Measurements from ENCODE around the gene FREM2. TPM values are rescaled to one million over a fixed set of nuclear protein-coding genes. Genes with fewer than 3 reads are reported as not detected.

FREM2 gene
- polyA plus RNA-seq, 1 donor from 2014 or later, result not detected

GRCh38 chr13:38804061-38804460, 117.2 kb downstream of the FREM2 start:
- H3K27ac Mint-ChIP-seq, result no peak overlapping the region
- H3K9me3 Mint-ChIP-seq, result peaks cover 2 to 10% (median 4%) of the 10 kb centered on the region in 3 donors
- no peaks in the 10 kb centered on the region for H3K4me1 Mint-ChIP-seq
- no peaks in the 10 kb centered on the region for H3K36me3 Mint-ChIP-seq
- no peak overlapping the region for H3K4me3 Mint-ChIP-seq
- no peaks in the 10 kb centered on the region for H3K27me3 Mint-ChIP-seq

DNA sequence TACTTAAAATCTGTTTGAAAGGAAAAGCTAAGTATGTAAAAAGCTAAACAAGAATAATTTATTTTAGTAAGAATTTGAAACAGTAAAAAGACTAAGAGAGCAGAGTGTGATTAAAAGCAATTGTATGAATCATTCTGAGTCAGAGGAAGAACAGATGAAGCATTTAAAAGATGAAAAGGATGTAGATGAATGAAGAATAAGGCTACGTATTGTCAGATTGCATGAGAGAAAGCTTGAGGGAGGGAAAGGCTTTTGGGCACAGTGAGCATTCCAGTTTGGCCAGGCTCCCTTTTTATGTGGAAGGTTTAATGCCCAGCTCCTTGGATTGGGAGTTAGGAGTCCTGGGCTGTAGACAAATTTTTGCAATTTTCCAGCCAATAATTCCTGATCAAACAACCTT, 117.7 kb downstream of the FREM2 start:
- peaks cover 3 to 10% (median 8%) of the 10 kb centered on the region in 3 donors for H3K9me3 Mint-ChIP-seq

GRCh38 chr13:38814331-38814730, 127.5 kb downstream of the FREM2 start:
- peaks cover 3 to 13% (median 9%) of the 10 kb centered on the region in 3 donors for H3K9me3 Mint-ChIP-seq
- H3K27me3 Mint-ChIP-seq, result peaks cover 1% of the 10 kb centered on the region
- H3K4me3 Mint-ChIP-seq, result no peak overlapping the region
- H3K4me1 Mint-ChIP-seq, result no peaks in the 10 kb centered on the region
- no peaks in the 10 kb centered on the region for H3K36me3 Mint-ChIP-seq
- H3K27ac Mint-ChIP-seq, result no peak overlapping the region

More for the DNA sequence above, 117.7 kb downstream of the FREM2 start:
- Mint-ChIP-seq H3K4me1 (no peaks in the 10 kb centered on the region), H3K27ac (no peak overlapping the region), H3K27me3 (no peaks in the 10 kb centered on the region), H3K4me3 (no peak overlapping the region), H3K36me3 (no peaks in the 10 kb centered on the region)

DNA sequence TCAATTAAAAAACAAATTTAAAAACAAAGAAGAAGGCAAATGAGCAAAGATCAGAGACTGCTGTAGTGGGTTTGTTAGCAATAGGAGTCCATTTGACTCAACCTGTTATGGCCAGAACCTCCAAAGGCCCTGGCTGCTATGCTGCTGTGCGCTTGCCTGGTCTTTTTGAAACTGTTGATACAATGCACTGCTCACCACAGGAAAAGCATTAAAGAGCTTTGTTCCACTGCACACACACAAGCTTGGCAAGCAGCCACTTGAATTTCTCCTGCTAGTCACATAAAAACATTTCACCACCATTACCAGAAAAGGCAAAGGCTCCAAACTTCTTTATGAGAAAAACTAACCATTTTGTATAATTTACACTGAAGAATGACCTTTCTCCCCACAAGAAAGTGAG, 132.2 kb downstream of the FREM2 start:
- no peaks in the 10 kb centered on the region for H3K9me3 Mint-ChIP-seq
- no peak overlapping the region for H3K27ac Mint-ChIP-seq
- H3K4me3 Mint-ChIP-seq, result no peak overlapping the region
- peaks cover 1% of the 10 kb centered on the region for H3K27me3 Mint-ChIP-seq
- H3K4me1 Mint-ChIP-seq, result no peaks in the 10 kb centered on the region
- no peaks in the 10 kb centered on the region for H3K36me3 Mint-ChIP-seq

- Mint-ChIP-seq H3K27ac (no peak overlapping the region), H3K9me3 (no peaks in the 10 kb centered on the region), H3K36me3 (no peaks in the 10 kb centered on the region), H3K4me3 (no peak overlapping the region), H3K27me3 (no peaks in the 10 kb centered on the region), H3K4me1 (no peaks in the 10 kb centered on the region)
Observed at GRCh38 chr13:38819596-38819995, 132.7 kb downstream of the FREM2 start.

DNA sequence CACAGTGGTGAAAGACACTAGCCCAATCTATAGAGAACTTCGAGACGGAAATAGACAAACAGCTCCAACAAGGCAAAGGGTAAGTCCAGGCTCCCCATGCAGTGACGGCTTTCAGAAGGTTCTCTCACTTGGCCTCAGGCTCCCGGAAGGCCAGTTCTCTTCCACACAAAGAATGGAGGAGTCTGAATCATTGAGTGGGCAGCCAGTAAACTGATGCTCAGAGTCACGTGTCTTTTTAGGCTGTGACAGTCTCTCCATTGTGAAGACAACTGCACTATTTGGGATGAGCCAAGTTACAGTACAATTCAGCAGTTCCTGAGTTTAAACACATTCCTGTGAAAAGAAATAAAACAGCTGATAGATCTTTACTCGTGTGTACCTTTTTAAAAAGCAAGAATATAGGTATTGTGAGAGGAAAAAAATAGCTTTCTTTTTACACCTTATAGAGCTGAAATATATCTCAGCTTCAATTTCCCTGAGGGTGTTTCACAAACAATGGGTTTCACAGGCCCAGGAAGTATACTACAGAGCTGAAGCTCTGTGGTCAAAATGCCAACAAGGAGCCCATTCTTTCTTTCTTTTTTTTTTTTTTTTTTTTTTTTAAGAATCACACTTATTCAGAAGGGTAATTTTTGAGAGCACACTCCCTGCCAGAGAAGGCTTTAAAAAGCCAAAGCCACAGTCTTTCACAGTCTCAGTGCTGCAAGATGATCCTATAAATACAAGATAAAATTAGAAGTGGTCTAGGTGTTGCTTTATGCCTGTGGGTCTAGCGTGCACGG, 135.1 kb downstream of the FREM2 start:
- Mint-ChIP-seq H3K27ac (no peak overlapping the region), H3K27me3 (no peaks in the 10 kb centered on the region), H3K9me3 (no peaks in the 10 kb centered on the region), H3K4me3 (no peak overlapping the region), H3K36me3 (no peaks in the 10 kb centered on the region), H3K4me1 (no peaks in the 10 kb centered on the region)

- Mint-ChIP-seq H3K4me1 (no peaks in the 10 kb centered on the region), H3K27ac (no peak overlapping the region), H3K36me3 (no peaks in the 10 kb centered on the region), H3K9me3 (peaks cover 0 to 3% (median 2%) of the 10 kb centered on the region in 3 donors), H3K27me3 (no peaks in the 10 kb centered on the region), H3K4me3 (no peak overlapping the region)
Observed at GRCh38 chr13:38824342-38824741, 137.5 kb downstream of the FREM2 start.

- Mint-ChIP-seq H3K27me3 (no peaks in the 10 kb centered on the region), H3K36me3 (no peaks in the 10 kb centered on the region), H3K27ac (no peak overlapping the region), H3K9me3 (peaks cover 0 to 3% (median 2%) of the 10 kb centered on the region in 3 donors), H3K4me3 (no peak overlapping the region), H3K4me1 (no peaks in the 10 kb centered on the region)
Observed at GRCh38 chr13:38826182-38826813, 139.4 kb downstream of the FREM2 start.

DNA sequence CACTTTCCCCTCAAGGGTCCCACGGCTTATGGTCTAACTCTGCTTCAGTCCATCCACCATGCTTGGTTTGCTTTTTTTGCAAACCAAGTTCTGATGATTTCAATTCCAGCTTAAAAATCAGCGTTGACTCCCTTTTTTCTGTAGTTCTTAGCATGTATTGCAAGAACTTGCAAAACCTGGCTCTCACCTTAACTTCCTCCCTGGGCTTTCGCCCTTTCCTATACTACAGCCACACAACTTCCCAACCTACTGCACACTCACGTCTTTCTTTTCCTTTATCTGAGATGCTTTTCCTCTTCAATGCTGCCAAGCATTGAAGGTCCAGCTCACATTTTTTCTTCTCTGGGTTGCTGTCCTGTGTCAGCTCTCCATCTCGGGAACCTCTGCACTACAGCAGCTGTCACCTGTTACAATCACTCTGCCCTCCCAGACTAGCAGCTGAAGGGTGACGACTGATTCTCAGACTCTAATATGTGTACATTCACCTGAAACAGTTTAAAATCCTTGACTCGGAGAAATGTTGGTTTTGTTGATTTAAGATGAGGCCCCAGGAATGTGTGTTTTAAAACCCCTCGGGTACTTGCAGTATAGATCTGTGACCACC, 143.7 kb downstream of the FREM2 start:
- H3K27me3 Mint-ChIP-seq, result no peaks in the 10 kb centered on the region
- no peak overlapping the region for H3K4me3 Mint-ChIP-seq
- H3K9me3 Mint-ChIP-seq, result peaks cover 0 to 3% (median 2%) of the 10 kb centered on the region in 3 donors
- no peaks in the 10 kb centered on the region for H3K4me1 Mint-ChIP-seq
- H3K36me3 Mint-ChIP-seq, result no peaks in the 10 kb centered on the region
- H3K27ac Mint-ChIP-seq, result no peak overlapping the region

GRCh38 chr13:38844581-38844980, 157.7 kb downstream of the FREM2 start:
- peaks cover 8% of the 10 kb centered on the region for H3K27me3 Mint-ChIP-seq
- peaks cover 0 to 1% (median 0%) of the 10 kb centered on the region in 3 donors for H3K9me3 Mint-ChIP-seq
- H3K27ac Mint-ChIP-seq, result no peak overlapping the region
- H3K4me3 Mint-ChIP-seq, result no peak overlapping the region
- no peaks in the 10 kb centered on the region for H3K4me1 Mint-ChIP-seq
- H3K36me3 Mint-ChIP-seq, result no peaks in the 10 kb centered on the region

DNA sequence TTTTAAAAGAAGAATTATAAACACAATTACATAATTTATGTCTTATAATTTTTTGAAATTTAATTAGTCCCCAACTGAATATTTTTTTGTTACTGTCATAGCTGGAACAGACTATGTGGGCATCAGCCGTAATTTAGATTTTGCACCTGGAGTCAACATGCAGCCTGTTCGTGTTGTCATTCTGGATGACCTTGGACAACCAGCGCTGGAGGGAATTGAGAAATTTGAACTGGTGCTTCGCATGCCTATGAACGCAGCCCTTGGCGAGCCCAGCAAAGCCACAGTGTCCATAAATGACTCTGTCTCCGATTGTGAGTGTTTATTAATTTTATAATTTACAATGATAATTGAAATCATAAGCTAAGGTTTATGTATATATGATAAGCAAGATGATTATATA, 161.5 kb downstream of the FREM2 start:
- H3K27ac Mint-ChIP-seq, result no peak overlapping the region
- no peaks in the 10 kb centered on the region for H3K4me1 Mint-ChIP-seq
- no peaks in the 10 kb centered on the region for H3K9me3 Mint-ChIP-seq
- no peak overlapping the region for H3K4me3 Mint-ChIP-seq
- peaks cover 6% of the 10 kb centered on the region for H3K27me3 Mint-ChIP-seq
- peaks cover 1% of the 10 kb centered on the region for H3K36me3 Mint-ChIP-seq

DNA sequence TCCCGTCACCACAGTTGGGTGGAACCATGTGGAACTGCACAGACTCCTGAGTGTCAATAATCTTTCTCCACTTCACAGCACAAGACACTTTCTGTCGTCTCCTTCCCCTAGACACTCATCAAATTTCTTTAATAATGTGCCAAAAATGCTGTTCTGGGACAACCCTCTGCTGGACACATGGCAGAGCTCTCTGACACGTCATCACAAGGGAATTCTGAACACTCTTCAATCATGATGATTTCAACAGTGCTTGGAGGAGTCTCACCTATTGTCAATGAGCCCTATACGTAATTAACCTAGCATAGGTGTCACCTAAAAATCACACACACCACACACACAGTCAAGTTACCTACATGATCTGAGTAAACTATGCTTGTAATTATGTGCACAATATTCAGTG, 162.4 kb downstream of the FREM2 start:
- peaks cover 1% of the 10 kb centered on the region for H3K36me3 Mint-ChIP-seq
- no peak overlapping the region for H3K4me3 Mint-ChIP-seq
- peaks cover 4% of the 10 kb centered on the region for H3K27me3 Mint-ChIP-seq
- no peak overlapping the region for H3K27ac Mint-ChIP-seq
- H3K4me1 Mint-ChIP-seq, result no peaks in the 10 kb centered on the region
- H3K9me3 Mint-ChIP-seq, result no peaks in the 10 kb centered on the region

DNA sequence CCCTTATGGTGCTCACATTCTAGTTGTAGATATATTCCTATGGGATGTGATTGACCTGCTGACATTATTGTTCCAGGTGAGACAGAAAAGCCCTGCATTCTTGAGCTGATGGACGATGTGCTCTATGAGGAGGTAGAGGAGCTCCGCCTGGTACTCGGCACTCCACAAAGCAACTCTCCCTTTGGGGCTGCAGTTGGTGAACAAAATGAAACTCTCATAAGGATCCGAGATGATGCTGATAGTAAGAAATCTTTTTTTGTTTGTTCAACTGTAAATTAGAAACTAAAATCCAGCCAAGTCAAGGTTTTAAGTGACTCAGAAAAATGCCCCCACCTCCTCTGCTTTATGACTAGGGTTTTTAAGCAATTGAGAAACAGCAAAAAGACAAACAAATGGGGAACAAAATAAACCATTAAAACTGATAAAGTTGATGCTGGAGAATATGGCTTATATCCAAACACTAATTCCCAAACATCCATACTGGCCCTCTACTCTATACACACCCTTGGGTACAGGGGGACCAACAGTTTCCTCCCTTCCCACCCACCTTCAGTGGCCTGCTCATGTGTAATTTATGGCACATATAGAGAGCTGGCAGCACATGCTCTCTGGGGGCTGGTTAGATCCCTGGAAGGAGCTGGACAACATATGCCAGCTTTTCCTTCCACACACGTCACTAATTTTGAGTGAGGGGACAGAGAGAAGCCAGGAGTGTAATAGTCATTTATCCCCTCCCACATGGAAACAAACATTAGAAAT, 164.2 kb downstream of the FREM2 start:
- Mint-ChIP-seq H3K27me3 (peaks cover 4% of the 10 kb centered on the region), H3K36me3 (peaks cover 1% of the 10 kb centered on the region), H3K4me1 (no peaks in the 10 kb centered on the region), H3K9me3 (no peaks in the 10 kb centered on the region), H3K27ac (no peak overlapping the region), H3K4me3 (no peak overlapping the region)

DNA sequence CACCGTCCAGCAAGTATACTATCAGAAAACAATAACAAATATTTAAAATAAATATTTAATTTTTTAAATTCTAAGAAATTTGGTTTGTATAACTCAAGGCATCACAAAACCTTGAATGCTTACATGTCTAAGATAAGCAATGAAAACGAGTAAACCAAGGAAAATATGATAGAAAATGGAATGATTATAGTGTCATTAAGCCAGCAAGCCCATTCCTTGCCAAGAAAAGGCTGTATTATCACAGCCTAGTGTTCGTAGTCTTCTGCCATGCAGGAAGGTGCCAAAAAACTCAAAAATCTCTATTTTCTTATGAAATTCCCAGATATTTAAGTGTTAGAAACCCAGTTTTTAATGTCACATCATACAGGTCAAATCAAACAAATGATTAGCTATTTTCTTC, 167.3 kb downstream of the FREM2 start:
- H3K27me3 Mint-ChIP-seq, result peaks cover 2% of the 10 kb centered on the region
- H3K36me3 Mint-ChIP-seq, result peaks cover 1% of the 10 kb centered on the region
- no peaks in the 10 kb centered on the region for H3K9me3 Mint-ChIP-seq
- H3K4me1 Mint-ChIP-seq, result no peaks in the 10 kb centered on the region
- H3K4me3 Mint-ChIP-seq, result no peak overlapping the region
- H3K27ac Mint-ChIP-seq, result no peak overlapping the region

DNA sequence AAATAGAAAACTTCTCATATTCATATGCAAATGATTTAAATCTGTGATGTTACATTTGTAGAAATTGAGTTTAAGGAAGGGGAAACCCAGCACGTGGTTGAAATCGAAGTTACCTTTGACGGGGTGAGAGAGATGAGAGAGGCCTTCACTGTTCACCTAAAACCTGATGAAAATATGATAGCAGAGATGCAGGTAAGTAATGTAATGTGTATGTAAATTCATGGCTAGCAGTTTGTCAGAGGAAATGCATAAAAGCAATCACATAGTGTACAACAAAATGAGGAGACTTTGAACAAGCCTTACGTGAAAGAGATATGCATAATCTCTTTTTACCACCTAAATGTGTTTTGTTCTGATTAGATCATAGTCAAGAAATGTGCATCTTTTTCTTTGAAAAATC, 169.2 kb downstream of the FREM2 start:
- Mint-ChIP-seq H3K27me3 (peaks cover 2% of the 10 kb centered on the region), H3K36me3 (peaks cover 1% of the 10 kb centered on the region)

More for the DNA sequence above, 169.2 kb downstream of the FREM2 start:
- Mint-ChIP-seq H3K9me3 (no peaks in the 10 kb centered on the region), H3K27ac (no peak overlapping the region), H3K4me3 (no peak overlapping the region), H3K4me1 (no peaks in the 10 kb centered on the region)

Data from IgD-negative memory B cell (primary cell).